AG09319 (cell line): Measurements from ENCODE around the gene MAML3.

Source experiments
- DNase-seq: peaks from one replicate; pipeline ENCODE4 v3.0.0-alpha.2; 2010; ENCODE audit warnings: low read depth; ENCODE audit errors: extremely low read depth
- TF ChIP-seq, protein P1 (sequence below): IDR thresholded peaks from 2 replicates; pipeline ENCODE4 v1.5.1; 2011; ENCODE audit warnings: low read depth, mild to moderate bottlenecking, inconsistent platforms, low read length, moderate library complexity

The MAML3 gene

DNA sequence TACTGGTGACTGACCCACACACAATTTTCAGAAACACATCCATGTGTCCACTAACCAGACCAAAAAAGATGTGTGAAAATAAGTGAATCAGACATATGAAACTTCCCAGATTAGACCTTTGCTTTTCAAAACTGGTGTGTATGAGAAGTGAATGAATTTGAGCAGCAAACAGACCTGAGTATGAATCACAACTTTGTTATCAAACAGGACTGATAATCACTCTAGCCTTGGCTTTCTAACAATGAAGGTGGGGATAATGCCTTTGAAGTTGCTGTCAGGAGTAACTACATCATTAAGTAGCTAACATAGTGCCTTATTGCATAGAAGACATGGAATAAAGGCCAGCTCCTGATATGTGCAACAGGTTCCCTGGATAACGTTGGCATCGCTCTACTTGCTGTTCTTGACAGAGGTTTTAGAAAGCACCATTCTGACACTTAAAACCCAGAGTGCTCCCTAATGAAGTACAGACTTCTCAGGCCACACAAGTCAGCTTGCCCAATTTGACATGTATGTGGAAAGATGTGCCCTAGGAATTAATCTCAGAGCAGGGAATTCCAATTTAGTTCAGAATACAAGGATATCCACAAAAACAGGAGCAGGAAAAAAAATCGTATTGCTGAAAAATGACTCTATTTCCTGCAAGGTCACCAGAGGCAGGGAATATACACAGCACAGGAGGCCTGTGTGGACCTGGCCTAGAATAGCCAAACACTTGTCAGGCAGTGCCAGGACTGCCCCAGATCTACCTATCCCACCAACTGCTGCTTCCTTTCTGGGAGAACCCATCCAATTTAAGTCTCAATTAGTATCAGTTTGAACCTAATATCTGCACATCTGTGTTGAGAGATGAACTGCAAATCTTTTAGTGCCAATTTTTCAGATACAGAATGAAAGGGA, 87.7 kb downstream of the MAML3 start:
- no peak for DNase-seq
- TF ChIP-seq, protein P1, sequence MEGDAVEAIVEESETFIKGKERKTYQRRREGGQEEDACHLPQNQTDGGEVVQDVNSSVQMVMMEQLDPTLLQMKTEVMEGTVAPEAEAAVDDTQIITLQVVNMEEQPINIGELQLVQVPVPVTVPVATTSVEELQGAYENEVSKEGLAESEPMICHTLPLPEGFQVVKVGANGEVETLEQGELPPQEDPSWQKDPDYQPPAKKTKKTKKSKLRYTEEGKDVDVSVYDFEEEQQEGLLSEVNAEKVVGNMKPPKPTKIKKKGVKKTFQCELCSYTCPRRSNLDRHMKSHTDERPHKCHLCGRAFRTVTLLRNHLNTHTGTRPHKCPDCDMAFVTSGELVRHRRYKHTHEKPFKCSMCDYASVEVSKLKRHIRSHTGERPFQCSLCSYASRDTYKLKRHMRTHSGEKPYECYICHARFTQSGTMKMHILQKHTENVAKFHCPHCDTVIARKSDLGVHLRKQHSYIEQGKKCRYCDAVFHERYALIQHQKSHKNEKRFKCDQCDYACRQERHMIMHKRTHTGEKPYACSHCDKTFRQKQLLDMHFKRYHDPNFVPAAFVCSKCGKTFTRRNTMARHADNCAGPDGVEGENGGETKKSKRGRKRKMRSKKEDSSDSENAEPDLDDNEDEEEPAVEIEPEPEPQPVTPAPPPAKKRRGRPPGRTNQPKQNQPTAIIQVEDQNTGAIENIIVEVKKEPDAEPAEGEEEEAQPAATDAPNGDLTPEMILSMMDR = no peak

DNA sequence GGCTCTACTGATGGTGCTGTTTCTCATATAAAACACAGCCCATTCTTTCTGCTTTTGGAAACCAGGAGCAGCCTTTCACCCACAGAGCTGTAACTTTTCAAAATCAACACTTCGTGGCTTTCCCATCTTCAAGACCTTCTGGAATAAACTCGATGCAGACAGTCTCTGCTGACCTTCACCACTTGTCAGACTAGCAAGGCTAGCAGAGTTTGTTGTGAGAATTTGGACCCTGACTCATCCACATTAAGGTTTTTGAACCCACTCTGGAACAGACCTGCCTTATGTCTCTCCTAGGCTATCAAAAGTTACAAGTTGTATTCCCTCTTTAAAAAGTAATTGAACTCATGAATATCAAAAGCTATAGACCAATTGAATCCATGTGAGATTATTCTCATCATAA, 88.6 kb downstream of the MAML3 start:
- no peak for DNase-seq
- TF ChIP-seq, protein P1 = no peak

DNA sequence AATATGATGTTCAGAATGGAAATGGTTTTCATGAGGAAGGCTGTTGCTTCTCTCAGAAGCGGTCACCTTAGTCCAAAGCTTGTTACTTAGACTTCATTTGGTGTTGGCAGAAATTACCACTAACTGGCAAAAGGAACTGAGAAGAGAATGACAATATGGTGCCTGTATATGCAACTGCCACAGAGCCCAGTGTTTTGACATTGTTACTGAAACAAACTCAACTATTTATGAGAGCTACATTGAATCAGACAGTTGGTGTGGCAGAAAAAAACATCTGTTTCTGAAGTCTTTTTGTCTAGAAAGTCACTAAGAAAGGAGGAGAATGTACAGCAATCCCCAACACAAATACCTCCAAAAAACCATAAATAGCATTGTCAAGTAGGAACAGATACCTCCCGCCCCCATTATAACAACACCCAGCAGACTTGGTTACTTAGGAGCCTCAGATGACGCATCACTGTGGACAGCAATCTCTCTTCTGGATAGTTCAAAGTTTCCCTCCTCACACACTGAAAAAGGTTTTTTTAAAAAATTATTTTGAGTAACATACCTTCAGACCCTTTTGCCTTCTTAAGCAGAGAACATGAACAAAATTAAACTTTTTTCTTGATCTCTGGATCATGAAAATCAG, 92.2 kb downstream of the MAML3 start:
- DNase-seq = no peak
- TF ChIP-seq, protein P1 = no peak

DNA sequence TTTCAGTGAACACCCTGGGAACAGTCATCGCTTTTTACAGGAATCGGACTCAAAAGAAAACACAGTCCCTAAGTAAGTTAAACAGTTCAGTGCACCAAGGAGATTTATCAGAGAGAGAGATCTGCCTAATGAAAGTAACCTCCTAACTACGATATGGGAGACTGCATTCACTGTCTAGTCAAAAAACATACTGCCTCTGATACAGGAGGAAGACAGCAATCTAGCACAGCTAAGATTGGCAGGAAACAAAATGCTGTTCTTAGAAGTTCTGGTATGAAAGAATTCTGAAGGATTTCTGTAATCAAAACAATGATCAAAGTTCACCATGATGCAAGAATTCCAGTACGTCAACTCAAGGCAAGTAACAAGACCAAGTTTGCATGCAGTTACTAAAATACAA, 92.8 kb downstream of the MAML3 start:
- TF ChIP-seq, protein P1 = no peak
- no peak for DNase-seq

DNA sequence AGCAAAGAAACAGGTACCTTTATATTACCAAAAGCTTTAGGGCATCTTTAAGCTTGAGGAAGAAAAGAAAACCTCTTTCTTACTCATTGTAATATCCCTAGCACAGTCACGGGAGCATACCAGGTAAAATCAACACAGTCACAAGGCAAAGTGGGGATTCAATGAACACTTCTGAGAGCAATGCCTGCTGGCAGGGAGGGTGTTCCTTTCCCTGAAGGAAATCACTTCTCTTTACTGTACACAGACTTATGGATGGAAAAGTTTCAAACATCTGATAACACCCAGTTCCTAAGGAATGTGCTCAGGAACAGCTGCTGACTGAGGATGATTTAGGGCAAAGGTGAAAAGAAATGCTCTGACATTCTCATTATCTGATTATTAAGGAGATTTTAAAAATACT, 94.8 kb downstream of the MAML3 start:
- no peak for DNase-seq
- TF ChIP-seq, protein P1 = no peak

DNA sequence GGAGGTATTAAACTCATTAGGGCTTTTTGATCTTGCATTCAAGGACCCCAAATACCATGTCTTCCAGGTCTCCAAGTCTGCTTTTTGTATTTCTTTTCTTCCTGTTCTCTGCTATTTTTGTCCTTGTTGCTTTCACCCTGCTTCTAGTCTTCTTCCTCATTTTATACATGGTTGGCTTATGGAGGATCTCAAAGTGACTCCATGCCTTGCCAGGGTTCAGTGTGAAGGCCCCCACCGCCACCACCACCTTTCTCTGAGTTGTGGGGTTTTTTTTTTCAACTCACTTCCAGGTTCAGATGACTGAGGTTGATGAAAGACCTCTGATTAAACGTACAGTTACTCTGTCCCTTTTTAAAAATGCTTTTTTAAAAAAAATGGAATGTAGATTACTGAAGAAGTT, 96.3 kb downstream of the MAML3 start:
- TF ChIP-seq, protein P1 = no peak
- no peak for DNase-seq

DNA sequence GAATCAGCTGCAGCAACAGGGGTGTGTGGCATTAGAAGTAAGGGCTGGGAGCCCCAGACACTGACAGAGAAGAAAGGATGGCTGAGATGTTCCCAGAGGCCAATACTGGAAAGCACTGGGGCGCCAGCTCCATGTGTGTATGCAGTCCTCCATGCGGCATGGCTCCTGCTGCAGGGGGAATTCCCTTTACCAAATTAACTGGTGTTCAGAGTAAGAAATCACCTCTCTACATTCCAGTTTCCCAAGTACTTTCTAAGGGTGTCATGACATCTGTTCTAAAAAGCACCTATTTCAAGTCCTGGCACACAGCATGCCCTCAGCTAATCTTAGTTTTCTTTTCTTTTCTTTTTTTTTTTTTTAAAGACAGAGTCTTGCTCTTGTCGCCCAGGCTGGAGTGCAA, 98.0 kb downstream of the MAML3 start:
- no peak for DNase-seq

More for the DNA sequence above, 98.0 kb downstream of the MAML3 start:
- TF ChIP-seq, protein P1 = no peak
